Measurements from ENCODE around the gene CLCN5. TPM values are rescaled to one million over a fixed set of nuclear protein-coding genes. Genes with fewer than 3 reads are reported as not detected.

CLCN5 gene
- total RNA-seq, 1 donor from 2014 or later = 2.3 TPM

DNA sequence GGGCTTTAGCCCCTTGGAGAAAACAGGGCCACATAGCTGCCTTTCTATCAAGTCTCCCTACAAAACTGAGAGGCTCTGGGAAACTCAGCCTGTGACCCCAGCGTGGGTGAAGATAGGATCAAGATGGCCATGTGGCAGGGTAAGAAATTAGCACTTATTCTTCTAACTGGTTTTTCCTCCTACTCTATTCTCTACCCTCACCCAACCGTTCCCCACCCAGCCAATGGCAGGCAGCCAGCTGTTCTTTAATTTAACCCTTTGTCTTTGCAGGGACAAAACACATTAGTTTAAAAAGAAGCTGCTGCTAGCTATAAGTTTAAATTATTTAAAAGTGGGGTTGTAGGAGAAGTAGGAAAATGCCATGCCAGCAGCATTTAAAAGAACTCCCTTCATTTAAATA lies 2.8 kb downstream of the CLCN5 start:
- DNase-seq = no peak
- intact Hi-C loops (cut with micrococcal nuclease) = no loop called here
- ATAC-seq = no peak

DNA sequence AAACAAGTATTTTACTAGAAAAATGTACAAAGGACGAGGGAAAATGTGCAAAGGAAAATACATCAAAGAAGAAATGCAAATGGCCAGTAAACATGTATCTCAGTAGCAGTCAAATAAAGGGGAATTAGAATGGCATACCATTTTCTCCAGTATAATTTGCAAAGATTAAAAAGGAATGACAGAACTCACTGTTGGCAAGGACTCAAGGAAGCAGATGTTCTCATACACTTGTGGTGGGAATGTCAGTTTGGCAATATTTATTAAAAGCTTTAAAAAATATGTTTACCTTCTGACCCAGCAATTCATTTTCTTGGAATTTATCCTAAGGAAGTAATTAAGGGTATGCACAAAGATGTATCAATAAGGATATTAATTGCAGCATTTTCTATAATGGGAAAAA lies 7.6 kb downstream of the CLCN5 start:
- no peak for DNase-seq
- intact Hi-C loops (cut with micrococcal nuclease) = no loop called here
- ATAC-seq = no peak

DNA sequence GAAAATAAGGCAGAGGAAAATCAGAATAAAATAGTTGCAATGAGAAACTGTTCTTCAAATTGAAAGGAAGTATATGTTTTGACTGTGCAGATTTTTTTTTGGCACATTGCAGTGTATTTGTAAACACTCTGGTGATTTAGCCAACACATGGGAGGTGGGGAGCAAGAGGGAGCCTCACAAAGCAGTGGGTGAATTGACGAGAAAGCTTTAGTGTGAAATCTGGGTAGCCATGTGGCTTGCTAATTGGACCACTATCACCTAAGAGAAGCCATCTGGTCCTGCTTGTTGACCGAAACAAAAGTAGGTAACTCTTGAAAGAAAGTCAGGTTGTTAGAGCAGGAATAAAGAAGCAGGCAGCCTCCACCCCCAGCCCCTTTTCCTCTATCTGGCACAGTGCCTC lies 10.4 kb downstream of the CLCN5 start:
- intact Hi-C loops (cut with micrococcal nuclease) = no loop called here

DNA sequence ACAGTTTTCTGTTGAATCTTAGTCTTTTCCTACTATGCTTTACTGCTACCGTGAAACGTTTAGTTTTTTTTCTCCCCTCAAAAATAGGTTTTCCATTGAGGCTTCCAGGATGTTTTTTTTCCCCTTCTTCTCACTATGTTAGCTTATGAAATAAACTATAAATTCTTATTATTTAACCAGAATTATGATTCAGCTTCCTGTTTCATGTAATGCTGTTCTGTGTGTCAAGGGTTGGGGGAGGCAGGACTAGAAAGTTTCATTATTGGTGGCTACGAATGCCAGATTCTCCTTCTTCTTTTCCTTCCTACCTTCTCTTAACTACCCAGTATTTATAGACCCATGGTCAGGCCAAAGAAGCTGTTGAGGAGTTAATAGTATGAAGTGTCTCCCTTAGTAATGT lies 11.8 kb downstream of the CLCN5 start:
- DNase-seq = no peak
- intact Hi-C loops (cut with micrococcal nuclease) = no loop called here
- no peak for ATAC-seq

More for the DNA sequence above, 10.4 kb downstream of the CLCN5 start:
- DNase-seq (no peak), ATAC-seq (no peak)

DNA sequence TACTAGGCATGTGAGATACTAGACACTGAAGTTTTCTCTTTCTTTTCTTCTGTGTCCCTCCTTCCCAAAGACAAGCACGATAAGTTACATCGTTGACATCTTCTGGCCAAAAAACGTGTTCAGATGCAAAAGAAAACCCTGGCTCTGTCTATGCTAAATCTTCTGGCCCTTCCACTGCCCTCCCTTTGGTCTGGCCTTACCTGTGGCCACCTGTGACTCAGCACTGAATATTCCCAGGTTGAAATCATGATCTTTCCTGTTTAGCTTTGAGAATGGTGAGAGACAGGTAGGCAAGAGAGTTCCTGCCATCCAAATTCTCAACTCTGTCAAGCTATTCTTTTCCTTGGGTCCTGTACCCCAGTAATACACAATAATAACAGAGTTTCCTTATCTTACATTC lies 12.3 kb downstream of the CLCN5 start:
- DNase-seq (no peak), ATAC-seq (no peak)
- intact Hi-C loops (cut with micrococcal nuclease) = no loop called here

DNA sequence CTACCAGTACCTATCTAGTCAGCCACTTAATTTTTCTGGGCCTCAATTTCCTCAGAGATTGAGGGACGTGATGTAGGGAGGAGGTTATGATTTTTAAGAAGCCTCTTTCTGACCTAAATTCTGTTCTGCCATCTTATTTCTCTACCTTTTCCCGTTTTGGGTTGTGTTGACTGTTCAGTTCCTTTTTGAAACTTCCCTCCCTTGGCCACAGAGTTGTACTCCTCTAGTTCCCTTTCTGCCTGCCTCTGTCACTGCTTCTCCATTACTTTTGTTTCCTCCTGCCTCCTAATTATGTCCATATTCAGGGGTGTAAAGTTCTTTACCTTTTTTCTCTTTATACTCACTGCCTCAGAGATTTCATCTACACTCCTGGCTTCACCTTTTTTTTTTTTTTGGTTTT lies 25.4 kb downstream of the CLCN5 start:
- intact Hi-C loops (cut with micrococcal nuclease) = no loop called here
- DNase-seq (no peak), ATAC-seq (no peak)

DNA sequence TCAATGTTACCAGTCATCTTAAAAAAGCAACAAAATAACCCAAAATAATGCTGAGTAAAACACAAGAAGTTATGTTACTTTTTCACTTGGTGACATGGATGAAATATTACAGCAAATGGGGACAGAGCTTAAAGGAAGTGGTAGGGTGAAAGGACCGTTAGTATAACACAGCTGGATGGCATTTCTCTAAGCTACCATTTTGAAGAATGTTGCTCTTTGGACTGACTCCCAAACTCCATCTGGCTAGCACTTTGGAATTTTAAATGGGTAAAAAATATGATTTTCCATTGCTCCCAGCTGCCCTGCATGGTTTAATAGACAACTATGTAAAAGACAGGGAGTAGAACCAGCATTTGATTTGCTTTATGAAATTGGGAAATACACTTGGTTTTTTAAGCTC lies 27.6 kb downstream of the CLCN5 start:
- DNase-seq = no peak
- intact Hi-C loops (cut with micrococcal nuclease) = no loop called here
- no peak for ATAC-seq

DNA sequence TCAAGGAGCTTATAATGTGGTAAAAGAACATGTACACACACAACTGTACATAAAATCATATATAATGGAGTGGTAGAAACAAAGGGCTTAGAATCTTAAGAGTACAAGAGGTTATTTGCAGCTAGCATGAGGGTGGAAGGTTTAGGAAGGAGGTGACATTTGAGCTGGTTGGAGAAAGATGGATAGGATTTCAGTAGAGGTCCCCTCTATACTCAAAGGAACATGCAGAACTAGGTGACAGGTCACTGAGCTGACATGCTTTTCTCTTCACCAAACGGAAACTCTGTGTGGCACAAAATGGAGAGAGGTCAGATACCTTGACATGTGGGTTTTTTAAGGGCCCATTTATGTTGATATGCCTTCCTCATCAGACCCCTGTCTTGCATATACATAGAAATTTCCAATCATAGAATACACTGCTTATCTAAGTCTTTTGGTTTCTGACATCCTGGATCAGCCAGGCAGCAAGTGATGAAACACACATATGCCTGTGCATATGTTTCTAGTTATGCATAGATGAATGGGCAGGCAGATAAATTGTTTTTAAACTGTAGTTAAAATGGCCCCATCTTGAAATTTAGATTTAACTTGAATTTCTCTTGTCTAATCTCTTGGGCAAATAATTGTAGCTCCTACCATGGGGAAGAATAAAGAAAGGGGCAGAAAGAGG lies 29.3 kb downstream of the CLCN5 start:
- ATAC-seq = peak; percentile 43
- no peak for DNase-seq
- intact Hi-C loops (cut with micrococcal nuclease) = no loop called here

DNA sequence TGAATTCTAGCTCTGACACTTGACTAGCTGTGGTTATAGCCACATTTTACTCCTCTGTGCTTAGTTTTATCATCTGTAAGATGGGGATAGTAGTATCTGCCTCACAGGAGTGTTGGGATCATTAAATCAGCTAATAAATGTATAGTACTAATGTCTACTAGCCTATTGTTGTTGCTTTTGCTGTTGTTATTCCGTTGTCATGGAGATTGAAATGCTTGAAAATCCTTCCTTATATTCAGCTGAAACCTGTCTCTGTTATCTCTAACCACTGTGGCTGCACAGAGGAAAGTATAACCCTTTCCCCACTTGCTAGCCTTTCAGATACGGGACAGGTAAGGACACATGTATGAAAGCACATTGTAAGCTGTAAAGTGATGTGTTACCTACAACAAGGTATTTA lies 33.9 kb downstream of the CLCN5 start:
- no peak for ATAC-seq
- intact Hi-C loops (cut with micrococcal nuclease) = no loop called here
- no peak for DNase-seq

DNA sequence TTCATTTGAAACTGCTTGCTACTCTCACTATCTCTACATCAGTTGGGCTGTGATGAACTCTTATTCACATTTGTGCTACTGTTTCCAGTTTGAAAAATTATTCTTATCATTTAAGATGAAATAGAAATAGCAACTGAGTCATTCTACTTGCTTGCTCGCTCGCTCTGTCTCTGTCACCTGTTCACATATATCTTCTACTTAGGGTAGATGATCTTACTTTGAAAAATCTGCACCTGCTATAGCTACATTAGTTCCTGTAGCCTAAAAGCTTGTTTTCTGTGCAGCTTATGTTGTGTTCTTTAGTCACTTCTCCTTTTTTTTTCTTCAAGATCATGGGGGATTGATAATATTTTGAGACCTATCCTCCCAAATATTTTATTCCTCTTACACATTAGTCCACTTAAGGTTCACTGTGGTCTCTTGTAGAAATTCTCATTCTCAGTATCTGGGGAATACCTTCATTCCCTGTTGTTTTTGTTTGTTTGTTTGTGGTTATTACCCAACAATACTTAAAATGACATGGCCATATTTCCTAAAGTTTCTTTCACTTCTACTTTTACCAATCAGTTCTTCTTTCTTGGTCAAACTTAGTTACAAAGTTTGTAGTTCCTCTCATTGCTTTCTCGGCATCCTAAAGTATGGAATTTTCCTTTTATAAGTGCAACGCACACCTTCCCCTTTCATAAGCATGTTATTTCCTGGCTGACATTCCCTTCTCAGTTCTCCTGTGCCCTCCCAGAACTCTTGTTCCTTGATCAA lies 36.5 kb downstream of the CLCN5 start:
- no peak for ATAC-seq
- DNase-seq = no peak
- intact Hi-C loops (cut with micrococcal nuclease) = no loop called here

DNA sequence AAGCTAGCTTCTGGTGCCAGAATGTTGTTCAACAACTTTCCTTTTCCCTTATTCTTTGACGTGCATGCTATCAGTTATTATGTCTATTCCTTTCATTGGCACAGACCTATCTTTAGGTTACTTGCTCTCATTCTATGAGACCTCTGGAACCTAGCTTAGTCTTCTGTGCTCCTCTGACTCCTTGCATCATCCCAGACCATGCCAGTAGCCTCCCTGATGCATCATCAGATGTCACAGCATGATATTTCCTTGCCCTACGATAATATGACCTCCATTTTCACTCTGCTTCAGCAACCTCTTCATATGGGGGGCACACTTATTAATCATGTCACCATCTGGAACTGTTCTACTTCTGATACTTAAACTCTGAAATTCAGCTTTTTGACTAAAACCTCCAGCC lies 37.2 kb downstream of the CLCN5 start:
- intact Hi-C loops (cut with micrococcal nuclease) = no loop called here
- DNase-seq = no peak
- ATAC-seq = no peak

DNA sequence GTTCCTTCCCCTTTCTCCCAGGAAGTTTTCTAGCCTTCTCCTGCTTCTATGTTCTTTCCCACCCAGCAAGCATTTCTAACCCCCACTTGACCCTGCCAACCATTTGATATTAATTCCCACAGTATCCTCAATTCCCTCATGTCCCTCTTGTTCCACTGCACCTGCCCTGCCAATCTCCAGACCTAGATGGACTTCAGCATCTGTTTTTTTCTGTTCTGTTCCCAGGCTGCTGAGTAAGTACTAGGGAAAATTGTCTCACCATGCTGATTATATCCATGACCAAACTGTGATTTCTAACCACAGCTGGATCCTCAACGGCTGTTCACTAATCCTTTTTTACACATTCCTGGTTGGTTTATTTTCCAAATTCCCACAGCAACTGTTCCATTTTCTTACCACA lies 37.7 kb downstream of the CLCN5 start:
- ATAC-seq = no peak
- no peak for DNase-seq
- intact Hi-C loops (cut with micrococcal nuclease) = no loop called here

DNA sequence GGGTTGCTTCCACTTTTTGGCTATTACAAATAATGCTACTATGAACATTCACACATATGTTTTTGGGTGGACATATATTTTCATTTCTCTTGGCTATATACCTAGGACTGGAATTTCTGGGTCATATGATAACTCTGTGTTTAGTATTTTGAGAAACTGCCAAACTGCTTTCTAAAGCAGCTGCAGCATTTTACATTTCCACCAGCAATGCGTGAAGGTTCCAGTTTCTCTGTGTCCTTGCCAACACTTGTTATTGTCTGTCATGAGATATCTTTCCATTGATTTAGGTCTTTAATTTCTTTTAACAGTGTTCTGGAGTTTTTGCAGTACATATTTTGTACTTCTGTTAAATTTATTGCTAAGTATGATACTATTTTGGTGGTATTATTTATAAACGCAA lies 48.3 kb downstream of the CLCN5 start:
- DNase-seq (no peak), ATAC-seq (no peak)
- intact Hi-C loops (cut with micrococcal nuclease) = no loop called here

DNA sequence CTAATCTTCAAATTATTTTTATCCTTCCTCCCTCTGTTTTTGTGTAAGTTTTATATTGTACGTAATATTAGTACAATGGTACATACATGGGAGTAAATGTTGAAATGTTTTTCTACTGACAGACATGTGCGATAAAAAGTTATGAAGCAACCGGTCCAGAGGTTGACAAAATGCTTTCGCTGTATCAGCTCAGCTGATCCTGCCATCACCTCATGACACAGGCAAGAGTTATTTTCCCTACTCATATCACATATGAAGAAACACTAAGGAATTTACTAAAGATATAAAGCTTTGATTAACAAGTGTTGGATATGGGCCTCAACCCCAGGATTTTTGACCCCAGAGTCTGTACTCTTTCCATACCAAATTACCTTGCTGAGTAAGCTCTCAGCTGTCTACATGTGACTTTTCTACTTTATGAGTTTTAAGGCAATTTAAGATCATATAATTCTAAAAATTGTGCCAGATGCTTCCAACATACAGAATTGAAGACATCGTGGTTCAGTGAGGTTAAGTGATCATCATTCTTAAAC lies 50.0 kb downstream of the CLCN5 start:
- DNase-seq = no peak
- intact Hi-C loops (cut with micrococcal nuclease) = no loop called here
- no peak for ATAC-seq

DNA sequence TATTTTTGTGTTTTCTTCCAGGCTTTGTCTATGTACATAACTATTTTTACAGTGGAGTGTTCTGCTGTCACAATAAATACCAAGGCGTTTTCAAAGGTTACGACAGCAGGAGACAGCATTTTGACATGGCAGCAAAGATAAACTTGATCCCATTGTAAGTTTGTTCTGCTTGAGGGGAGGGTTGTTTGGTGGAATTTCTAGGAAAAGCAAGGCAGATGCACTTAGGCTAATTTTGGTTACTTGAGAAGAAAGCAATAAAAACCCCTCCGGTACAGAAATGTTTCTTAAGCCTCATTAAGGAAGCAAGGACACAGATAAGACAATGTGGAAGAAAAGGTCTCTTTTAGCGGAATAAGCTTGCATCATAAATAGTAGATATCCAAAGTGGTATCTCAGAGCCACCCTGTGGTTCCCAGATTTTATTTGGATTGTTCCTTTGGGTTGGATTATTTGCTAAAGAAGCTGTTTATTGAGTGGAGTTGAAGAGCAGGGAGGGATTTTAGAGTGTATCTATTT lies 54.3 kb downstream of the CLCN5 start:
- intact Hi-C loops (cut with micrococcal nuclease) = no loop called here
- DNase-seq (no peak), ATAC-seq (no peak)

DNA sequence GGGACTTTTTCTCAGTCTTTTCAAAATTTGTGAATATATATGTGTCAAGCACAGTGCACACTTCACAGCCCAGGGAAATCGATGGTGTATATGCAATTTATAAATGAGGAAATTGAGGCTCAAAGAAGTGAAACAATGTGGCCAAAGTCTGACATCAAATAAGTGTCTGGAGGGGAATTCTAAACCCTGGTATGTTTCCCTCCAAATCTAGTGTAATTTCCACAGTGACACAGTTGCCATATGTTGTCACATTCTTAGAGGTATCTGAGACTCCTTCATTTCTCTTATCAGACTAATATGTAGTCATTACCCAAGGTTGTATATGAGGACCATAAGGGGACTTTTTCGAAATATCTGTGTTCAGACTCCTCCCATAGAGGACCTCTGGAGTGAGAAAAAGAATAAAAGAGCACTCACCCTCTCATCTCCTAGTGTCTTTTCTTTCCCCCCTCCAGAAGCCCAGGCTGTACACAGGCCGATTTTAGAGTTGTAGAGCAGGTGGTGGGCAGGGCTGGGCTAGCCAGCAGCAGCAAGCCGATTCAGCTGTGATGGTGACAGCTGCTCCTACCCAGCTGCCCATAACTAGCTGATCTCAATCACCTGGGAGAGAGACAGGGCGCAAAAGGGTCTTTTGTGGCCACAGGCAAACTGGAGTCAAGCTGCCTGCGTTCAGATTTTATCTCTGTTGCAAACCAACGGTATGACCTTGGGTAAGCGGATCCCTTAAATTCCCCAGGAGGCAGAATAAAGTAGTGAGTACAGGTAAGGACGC lies 55.1 kb downstream of the CLCN5 start:
- intact Hi-C loops (cut with micrococcal nuclease) = no loop called here
- ATAC-seq (no peak), DNase-seq (no peak)

DNA sequence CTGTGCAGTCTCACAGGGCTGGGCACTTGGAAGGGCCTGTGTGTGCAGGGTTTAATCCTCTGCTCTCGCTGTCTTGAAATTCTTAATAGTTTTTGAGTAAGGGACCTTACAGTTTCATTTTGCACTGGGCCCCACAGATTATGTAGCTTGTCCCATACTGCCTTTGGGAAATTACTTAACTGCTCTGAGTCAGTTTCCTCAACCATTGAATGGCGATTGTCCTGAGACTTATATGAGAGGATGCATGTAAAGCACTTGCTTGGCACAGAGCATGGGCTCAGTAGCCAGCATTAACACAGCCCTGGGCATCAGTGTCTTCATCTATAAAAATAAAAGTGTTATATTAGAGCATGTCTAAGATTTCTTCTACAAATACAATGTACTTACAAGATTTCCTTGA lies 55.8 kb downstream of the CLCN5 start:
- DNase-seq = no peak
- intact Hi-C loops (cut with micrococcal nuclease) = no loop called here
- no peak for ATAC-seq

DNA sequence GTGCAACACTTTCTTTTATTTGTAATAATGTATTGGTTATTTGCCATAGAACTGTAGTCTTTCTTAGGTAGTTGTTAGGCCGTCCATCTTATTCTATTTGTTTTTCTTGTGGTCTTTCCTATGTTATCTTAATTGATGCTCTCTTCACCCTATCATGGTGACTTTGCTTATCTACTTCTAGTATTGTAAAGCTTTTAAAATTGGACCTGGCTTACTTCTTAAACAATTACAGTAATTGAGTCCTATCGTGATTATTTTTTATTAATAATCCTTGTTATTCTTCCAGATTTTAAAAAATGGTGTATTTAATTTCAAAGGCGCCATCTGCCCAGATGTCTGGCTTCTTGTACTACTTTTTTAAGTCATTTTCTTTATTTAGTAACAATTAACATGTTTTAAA lies 63.7 kb downstream of the CLCN5 start:
- ATAC-seq = no peak
- intact Hi-C loops (cut with micrococcal nuclease) = no loop called here
- no peak for DNase-seq

DNA sequence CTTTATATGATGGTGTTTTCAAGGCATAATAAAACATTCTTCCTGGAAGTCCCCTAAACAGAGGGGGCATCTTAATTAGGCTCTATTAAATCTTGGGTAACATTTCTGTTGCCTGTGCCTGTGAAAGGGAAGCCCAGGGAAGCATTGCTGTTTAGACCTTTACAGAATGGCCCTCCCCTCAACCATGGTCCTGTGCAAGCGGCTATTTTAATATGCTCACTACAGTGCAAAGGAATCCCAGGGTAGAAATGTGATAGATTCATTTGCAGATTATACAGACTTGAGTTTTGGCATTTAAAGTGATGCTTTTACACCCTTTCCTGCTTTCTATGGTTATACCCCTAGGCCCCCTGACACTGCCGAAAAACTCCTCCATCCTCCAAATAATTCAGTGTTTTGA lies 65.3 kb downstream of the CLCN5 start:
- DNase-seq = no peak
- intact Hi-C loops (cut with micrococcal nuclease) = no loop called here
- no peak for ATAC-seq

DNA sequence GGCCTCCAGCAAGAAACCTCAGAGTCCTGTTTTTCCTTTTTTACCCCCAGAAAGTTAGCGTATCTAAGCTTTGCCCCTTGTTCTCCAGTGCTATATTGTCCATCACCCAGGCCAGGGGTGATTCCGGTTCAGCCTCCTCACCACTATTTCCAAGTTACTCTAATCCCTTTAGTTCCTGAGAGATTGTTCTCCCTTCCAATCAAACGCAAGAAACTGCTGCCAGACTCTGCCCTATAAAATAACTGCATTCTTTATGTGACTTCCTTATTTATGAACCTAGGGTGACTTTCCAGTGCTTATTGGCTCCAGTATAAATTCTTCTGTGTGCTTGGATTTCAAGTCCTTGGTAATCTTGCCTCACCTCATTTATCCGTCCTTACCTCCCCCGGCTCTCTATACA lies 65.7 kb downstream of the CLCN5 start:
- no peak for ATAC-seq
- intact Hi-C loops (cut with micrococcal nuclease) = no loop called here
- no peak for DNase-seq

All from left ventricle myocardium superior (tissue), 1 donor.